K562 (cell line): Measurements from ENCODE around the gene LRRC10. TPM values are rescaled to one million over a fixed set of nuclear protein-coding genes. Genes with fewer than 3 reads are reported as not detected.

Experiments
- ATAC-seq: fragments of 200-7000 bp; cut with Tn5 transposase; 3 replicates; pipeline ENCODE4 v1.9.1; 2020; ENCODE audit warnings: moderate library complexity
- BruUV-seq: library from RNA; stranded (reverse); fragments of 400-500 nt; replicated peaks from 2 replicates; lab custom pipeline; 2021; lab: Mats Ljungman, UMichigan
- CTCF ChIA-PET: fragments of 300-600 bp; formaldehyde crosslinking; extraction: SDS; loops from one replicate; lab custom pipeline; 2021; ENCODE audit warnings: low intra/inter-chr PET ratio; lab: Yijun Ruan, JAX
- POLR2A ChIA-PET: fragments of 300-600, 350-650 bp; sonication (Branson Sonifier 250); formaldehyde crosslinking; extraction: SDS; loops from one replicate; lab custom pipeline; 2021; ENCODE audit warnings: antibody characterized with exemption, inconsistent platforms; lab: Yijun Ruan, JAX
- DNase-seq, 4 experiments: peaks; one replicate each; pipeline versions ENCODE4 v3.0.0 to v3.0.0-alpha.2; 2011 to 2018; ENCODE audit warnings: low spot score in 3 of 4, mixed read lengths in 3 of 4; ENCODE audit errors: extremely low read depth in 1 of 4
- FAIRE-seq: peaks from 2 replicates; lab custom pipeline; 2011; peaks lifted over from hg19 to GRCh38; lab: Jason Lieb, UNC
- H2AFZ ChIP-seq: 2 replicates; pipeline ENCODE4 v1.6.0; 2011; ENCODE audit warnings: low read depth, low read length, control low read depth, inconsistent platforms
- H3K27ac ChIP-seq: fragments of 200-600 bp; 3 replicates; pipeline ENCODE4 v1.8.0; 2011; ENCODE audit warnings: low read depth, mild to moderate bottlenecking, control low read depth, inconsistent platforms, low read length, moderate library complexity, mixed read lengths; ENCODE audit errors: extremely low read depth
- H3K27me3 ChIP-seq, 2 experiments: fragments of 300-600 bp in 1 of 2; 2 replicates in 1 of 2; 3 replicates in 1 of 2; pipeline versions ENCODE4 v1.6.0 to v1.8.0; 2011; ENCODE audit warnings: inconsistent platforms in 2 of 2, low read length in 2 of 2, mild to moderate bottlenecking in 1 of 2, mixed read lengths in 1 of 2, moderate library complexity in 1 of 2; ENCODE audit not compliant: control insufficient read depth in 2 of 2, insufficient read depth in 2 of 2
- H3K36me3 ChIP-seq: fragments of 300-600 bp; 3 replicates; pipeline ENCODE4 v1.8.0; 2011; ENCODE audit warnings: mild to moderate bottlenecking, low read length, inconsistent platforms; ENCODE audit not compliant: control insufficient read depth, insufficient read depth
- H3K4me1 ChIP-seq, 2 experiments: fragments of 200-600 bp in 1 of 2; replicated peaks in 1 of 2; 2 replicates in 1 of 2; 3 replicates in 1 of 2; pipeline versions ENCODE4 v1.5.1 to v1.8.0; 2011; ENCODE audit warnings: inconsistent platforms in 2 of 2, low read length in 2 of 2, mild to moderate bottlenecking in 1 of 2, mixed read lengths in 1 of 2, moderate library complexity in 1 of 2; ENCODE audit not compliant: control insufficient read depth in 2 of 2, insufficient read depth in 2 of 2
- H3K4me2 ChIP-seq: 2 replicates; pipeline ENCODE4 v1.6.1; 2011; ENCODE audit warnings: low read length, control low read depth, inconsistent platforms, mixed read lengths; ENCODE audit not compliant: insufficient read depth
- H3K4me3 ChIP-seq: fragments of 200-600 bp; sonication (generic), shearing (Covaris generic); 2 replicates; pipeline ENCODE4 v1.5.1; 2016; ENCODE audit warnings: control low read depth, inconsistent platforms
- H3K79me2 ChIP-seq: fragments of 200-600 bp; 3 replicates; pipeline ENCODE4 v1.8.0; 2011; ENCODE audit warnings: low read length, inconsistent platforms; ENCODE audit not compliant: control insufficient read depth, insufficient read depth
- H3K9ac ChIP-seq, 2 experiments: 2 replicates each; pipeline versions ENCODE4 v1.6.0 to v1.6.1; 2011; ENCODE audit warnings: low read depth in 2 of 2, low read length in 2 of 2, control low read depth in 1 of 2, inconsistent platforms in 1 of 2, mild to moderate bottlenecking in 1 of 2, mixed read lengths in 1 of 2; ENCODE audit not compliant: insufficient read depth in 1 of 2
- H3K9me1 ChIP-seq: one replicate; pipeline ENCODE4 v1.6.0; 2011; ENCODE audit warnings: inconsistent platforms, mild to moderate bottlenecking, low read length, moderate library complexity; ENCODE audit not compliant: control insufficient read depth, insufficient read depth
- H3K9me3 ChIP-seq: replicated peaks from 2 replicates; pipeline ENCODE4 v1.5.1; 2011; ENCODE audit warnings: low read depth, low read length, inconsistent platforms; ENCODE audit not compliant: control insufficient read depth, insufficient read depth
- H4K20me1 ChIP-seq: replicated peaks from 2 replicates; pipeline ENCODE4 v1.6.1; 2011; ENCODE audit warnings: low read length, inconsistent platforms, mixed read lengths; ENCODE audit not compliant: control insufficient read depth, insufficient read depth
- AFF4 ChIP-seq: sonication (generic); formaldehyde crosslinking; IDR thresholded peaks from 2 replicates; pipeline ENCODE4 v1.8.0; 2023; ENCODE audit warnings: mild to moderate bottlenecking, missing genetic modification reagents
- CBFA2T3 ChIP-seq: fragments of 450-650 bp; IDR thresholded peaks from 2 replicates; pipeline ENCODE4 v1.6.1; 2017
- DPF2 ChIP-seq: fragments of 450-650 bp; IDR thresholded peaks from 2 replicates; pipeline ENCODE4 v1.6.1; 2016
- NEUROD1 ChIP-seq: fragments of 150-350 bp; IDR thresholded peaks from 2 replicates; pipeline ENCODE4 v1.6.1; 2014; ENCODE audit warnings: borderline replicate concordance, low read length, low read depth; ENCODE audit not compliant: partially characterized antibody
- PHF8 ChIP-seq: fragments of 200-600 bp; sonication (generic); IDR thresholded peaks from 2 replicates; pipeline ENCODE4 v1.6.1; 2012; ENCODE audit warnings: mixed run types, mild to moderate bottlenecking, inconsistent platforms, low read length, moderate library complexity, borderline replicate concordance
- ZNF316 ChIP-seq: fragments of 450-650 bp; IDR thresholded peaks from 2 replicates; pipeline ENCODE4 v1.6.1; 2016
- ZNF384 ChIP-seq: IDR thresholded peaks from 2 replicates; pipeline ENCODE4 v1.6.1; 2012; ENCODE audit warnings: low read depth, low read length, improper control_type of control experiment
- ZNF449 ChIP-seq: fragments of 250-450 bp; sonication (Bioruptor Pico); IDR thresholded peaks from 2 replicates; pipeline ENCODE4 v1.8.0; 2022; ENCODE audit warnings: moderate library complexity, mild to moderate bottlenecking, inconsistent platforms
- ZNF766 ChIP-seq: fragments of 200-800 bp; sonication (Bioruptor generic); conservative IDR thresholded peaks from 2 replicates; pipeline ENCODE4 v1.6.1; 2016; ENCODE audit warnings: missing genetic modification characterization, missing compliant biosample characterization
- WGBS: fragments of 100-300 bp; shearing (Covaris generic); methylation state at CpG from one replicate; pipeline ENCODE4 v1.1.6; 2016; ENCODE audit warnings: low coverage, mixed read lengths; ENCODE audit not compliant: insufficient coverage; ENCODE audit errors: missing lambda C conversion rate; 5-methylcytosine and 5-hydroxymethylcytosine counted together
- in situ Hi-C: fragments of 300-500 bp; cut with MboI; formaldehyde crosslinking; loops from 4 replicates; pipeline ENCODE4 v1.15.0; 2018; ENCODE audit warnings: inconsistent platforms, mixed read lengths
- intact Hi-C: fragments of 100-400 bp; cut with micrococcal nuclease; formaldehyde crosslinking; loops from 2 replicates; pipeline ENCODE4 v1.14.2; 2022
- polyA plus RNA-seq, 8 experiments: library from polyadenylated mRNA; depleted of rRNA in 4 of 8; stranded (reverse) in 5 of 8; unstranded in 3 of 8; fragments of >200 nt; fragmentation: Nextera tagmentation in 2 of 8; fragmentation: Illumina TruSeq in 1 of 8; extraction: Ambion mirVana in 2 of 8; extraction: Trizol in 1 of 8; gene quantifications; 2 replicates each; pipeline versions ENCODE4 v1.2.1 to v1.2.3, GENCODE V29; 2011 to 2014; ENCODE audit warnings: inconsistent platforms in 1 of 8, missing spikeins in 1 of 8
- total RNA-seq, 7 experiments: library from RNA; depleted of rRNA in 6 of 7; stranded (reverse); fragments of >200 nt in 6 of 7; fragmentation: Illumina TruSeq in 2 of 7; extraction: Trizol in 2 of 7; gene quantifications; 2 replicates each; pipeline versions ENCODE4 v1.2.1 to v1.2.3, GENCODE V29; 2011 to 2021; ENCODE audit warnings: low replicate concordance in 1 of 7

Gene LRRC10
- total and polyA plus RNA-seq, 9 of the 15 experiments (the other 6 are each of a cell fraction or from before 2014, with no cell fraction given), result 0.09 TPM; not detected in 8

- 0 out of 5 replicates have a peak, but pooled peaks cover 0 to 6% of the 10 kb centered on the region in 2 experiments for H3K27me3 ChIP-seq
- no peaks in the 10 kb centered on the region for H3K36me3 ChIP-seq
- intact Hi-C loops, result no loop called here
- CTCF ChIA-PET, result no interaction called here
- POLR2A ChIA-PET, result no interaction called here
- H3K9me1 ChIP-seq, result no peaks in the 10 kb centered on the region
- WGBS, result 6% methylated on average over 8 of the region's 8 CpGs
- H3K27ac ChIP-seq, result no peak overlapping the region
- no peak for TF ChIP-seq NEUROD1
- peak; percentile 58 for TF ChIP-seq CBFA2T3
- 0 out of 2 replicates have a peak, but pooled peaks have one; percentile 12 for TF ChIP-seq DPF2
- TF ChIP-seq ZNF766 (CRISPR knock-in tag), result peak; percentile 81
- no peak for TF ChIP-seq ZNF384
- in situ Hi-C loops, result no loop called here
- 0 out of 2 replicates have a peak, but pooled peaks cover 5% of the 10 kb centered on the region for H4K20me1 ChIP-seq
- FAIRE-seq (no peak), DNase-seq (no peak), ATAC-seq (no peak)
- no peaks in the 10 kb centered on the region for H3K9me3 ChIP-seq
- peak overlapping the region; percentile 6; the same call in 1 of the 2 replicates for H3K4me2 ChIP-seq
- H3K79me2 ChIP-seq, result no peaks in the 10 kb centered on the region
- no peak overlapping the region for H2AFZ ChIP-seq
- no peak overlapping the region for H3K9ac ChIP-seq
- no TSS peak for BruUV-seq
- peaks cover 16 to 18% of the 10 kb centered on the region in 2 experiments for H3K4me1 ChIP-seq
- H3K4me3 ChIP-seq, result no peak overlapping the region
These were observed 16.8 kb upstream of the LRRC10 start for GRCh38 chr12:69627501-69627900.

GRCh38 chr12:69623970-69624369, 13.3 kb upstream of the LRRC10 start:
- peak overlapping the region; percentile 21 for H2AFZ ChIP-seq
- no peaks in the 10 kb centered on the region for H3K36me3 ChIP-seq
- DNase-seq (peak; percentile 71 to 99 (median 82)), FAIRE-seq (peak; percentile 97), ATAC-seq (peak; percentile 96)
- H3K4me1 ChIP-seq, result peaks cover 16 to 18% of the 10 kb centered on the region in 2 experiments
- H3K79me2 ChIP-seq, result no peaks in the 10 kb centered on the region
- under 1% methylated on average over 13 of the region's 13 CpGs for WGBS
- 0 out of 2 replicates have a peak, but pooled peaks cover 5% of the 10 kb centered on the region for H4K20me1 ChIP-seq
- H3K27ac ChIP-seq, result peak overlapping the region; percentile 52
- intact Hi-C loops, result loop anchor here (5.0 kb wide), 2 partner anchors 37 to 152 kb away; partner anchors contain the start of genes CCT2 and FRS2
- H3K4me3 ChIP-seq, result no peak overlapping the region
- POLR2A ChIA-PET, result interaction anchor here (1.1 to 1.3 kb wide), 3 partner anchors 13 to 20 kb away, joined by 3 to 6 read pairs (median 3); partner anchors contain the start of gene LRRC10
- CTCF ChIA-PET, result interaction anchor here (0.5 kb wide), 1 partner anchor 445 kb away, joined by 3 read pairs; no protein-coding TSS in a partner anchor
- H3K4me2 ChIP-seq, result peak overlapping the region; percentile 77
- H3K27me3 ChIP-seq, result 0 out of 5 replicates have a peak, but pooled peaks cover 0 to 6% of the 10 kb centered on the region in 2 experiments
- no peaks in the 10 kb centered on the region for H3K9me1 ChIP-seq
- peak overlapping the region in 1 of 2 experiments; percentile 21; a peak in 2 of 4 replicates for H3K9ac ChIP-seq
- H3K9me3 ChIP-seq, result no peaks in the 10 kb centered on the region
- in situ Hi-C loops, result no loop called here
- BruUV-seq, result no TSS peak
- TF ChIP-seq AFF4 (CRISPR knock-in tag), result no peak
- TF ChIP-seq ZNF449 (CRISPR knock-in tag), result peak; percentile 80; the same call in 1 of the 2 replicates
- no peak for TF ChIP-seq PHF8
- TF ChIP-seq ZNF316, result no peak
